AG09319 (cell line): Measurements from ENCODE around the gene GTF2A1.

ENCODE experiments used
- DNase-seq: peaks from one replicate; pipeline ENCODE4 v3.0.0-alpha.2; 2010; ENCODE audit warnings: low read depth; ENCODE audit errors: extremely low read depth
- CTCF ChIP-seq: IDR thresholded peaks from 2 replicates; pipeline ENCODE4 v1.5.1; 2011; ENCODE audit warnings: low read depth, mild to moderate bottlenecking, inconsistent platforms, low read length, moderate library complexity

GTF2A1 gene

GRCh38 chr14:81178063-81178462 is 42.7 kb downstream of the GTF2A1 start:
- no peak for DNase-seq

DNA sequence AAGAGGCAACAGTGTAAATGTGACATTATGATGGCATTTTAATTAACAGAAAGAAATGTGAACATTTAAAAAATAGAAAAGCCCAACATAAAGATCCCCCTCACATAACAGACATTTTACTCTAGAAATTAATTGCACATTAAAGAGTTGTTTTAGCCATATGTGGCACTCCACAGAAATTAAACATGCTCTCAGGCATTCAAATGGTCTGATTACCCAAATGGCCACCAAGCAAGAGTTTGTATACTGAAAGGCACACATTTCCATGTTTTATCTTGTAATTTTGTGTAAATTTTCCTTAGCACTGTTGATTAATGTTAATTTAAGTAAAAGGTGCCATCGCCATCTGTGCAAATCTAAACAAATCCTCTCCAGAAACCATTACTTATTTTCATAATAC is 43.5 kb downstream of the GTF2A1 start:
- no peak for DNase-seq

More at GRCh38 chr14:81178063-81178462, 42.7 kb downstream of the GTF2A1 start:
- no peak for TF ChIP-seq CTCF

GRCh38 chr14:81176241-81176640 is 44.5 kb downstream of the GTF2A1 start:
- no peak for DNase-seq
- no peak for TF ChIP-seq CTCF

More for the DNA sequence above, 43.5 kb downstream of the GTF2A1 start:
- no peak for TF ChIP-seq CTCF

- no peak for TF ChIP-seq CTCF
These were observed 47.9 kb downstream of the GTF2A1 start for GRCh38 chr14:81172881-81173280.

DNA sequence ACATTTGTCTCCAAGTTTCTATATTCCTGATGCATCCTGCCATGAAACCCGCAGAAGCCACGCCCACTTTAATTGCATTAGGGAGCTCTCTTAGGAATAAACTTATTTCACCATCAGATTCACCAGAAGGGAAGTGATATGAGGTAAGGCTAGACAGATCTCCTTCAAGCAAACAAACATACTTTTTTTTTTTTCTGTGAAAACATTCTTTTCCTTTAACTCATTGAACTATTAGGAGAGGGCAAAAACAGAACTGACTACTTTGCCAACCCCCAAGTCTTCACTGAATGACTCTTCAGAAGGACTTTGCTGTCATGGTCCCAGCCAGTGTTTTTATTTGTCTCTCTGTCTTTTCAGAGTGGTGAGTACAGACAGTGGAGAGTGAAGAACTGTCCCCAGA is 48.4 kb downstream of the GTF2A1 start:
- peak; percentile 5 for DNase-seq
- TF ChIP-seq CTCF: no peak

More at GRCh38 chr14:81172881-81173280, 47.9 kb downstream of the GTF2A1 start:
- no peak for DNase-seq

GRCh38 chr14:81170829-81171195 is 49.9 kb downstream of the GTF2A1 start:
- TF ChIP-seq CTCF: no peak
- DNase-seq: no peak

DNA sequence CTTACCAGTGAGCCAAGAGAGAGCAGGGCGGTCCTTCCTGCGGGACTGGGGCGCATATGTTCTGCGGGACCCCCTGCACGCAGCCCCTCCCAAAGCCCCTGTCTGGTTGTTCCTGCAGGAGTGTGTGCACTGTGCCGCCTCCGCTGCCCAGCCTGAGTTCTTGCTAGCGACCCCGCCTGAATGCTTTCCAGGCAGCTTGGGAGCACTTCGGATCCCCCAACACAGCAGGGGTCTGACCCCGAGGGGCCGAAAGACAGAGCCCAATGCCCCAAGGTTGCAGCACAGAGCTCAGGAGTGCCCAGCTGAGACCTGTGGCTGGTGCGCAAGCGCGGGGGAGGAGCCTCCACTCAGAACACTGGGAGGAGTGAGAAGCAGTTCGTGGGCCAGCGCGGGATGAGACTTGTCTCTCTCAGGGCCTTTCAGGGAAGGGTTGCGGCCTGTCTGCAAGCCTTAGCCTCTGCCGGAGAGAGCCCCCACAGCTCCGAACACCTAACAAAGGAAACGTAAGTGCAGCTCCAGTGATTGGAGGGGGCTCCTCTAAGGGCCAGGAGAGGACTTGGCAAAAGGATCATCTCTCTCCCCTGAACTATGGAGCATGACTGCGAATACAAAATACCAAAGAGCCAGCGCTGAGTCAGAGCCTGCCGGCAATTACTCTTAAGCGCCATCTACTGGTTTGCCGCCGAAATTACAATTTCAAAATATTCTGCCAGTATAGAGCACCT is 50.5 kb downstream of the GTF2A1 start:
- DNase-seq: peak; percentile 63
- TF ChIP-seq CTCF: peak; percentile 89
